A673 (cell line): ENCODE results near the gene SLC38A1. TPM values are rescaled to one million over a fixed set of nuclear protein-coding genes. Genes with fewer than 3 reads are reported as not detected.

Source experiments
- BruUV-seq: library from RNA; stranded (reverse); fragments of 400-500 nt; replicated peaks from 2 replicates; lab custom pipeline; 2021; lab: Mats Ljungman, UMichigan
- CTCF ChIA-PET: fragments of 300-600 bp; sonication (Branson Sonifier 250); formaldehyde crosslinking; loops from one replicate; lab custom pipeline; 2022; ENCODE audit warnings: antibody characterized with exemption; lab: Charles Lee
- POLR2A ChIA-PET: fragments of 300-600 bp; sonication (Branson Sonifier 250); formaldehyde crosslinking; loops from one replicate; lab custom pipeline; 2022; ENCODE audit warnings: antibody characterized with exemption; ENCODE audit not compliant: low non-redundant PET; lab: Charles Lee
- DNase-seq: peaks from one replicate; pipeline ENCODE4 v3.0.0-alpha.2; 2015; ENCODE audit warnings: low spot score
- H3K27ac ChIP-seq: fragments of 200-600 bp; sonication (generic); 2 replicates; pipeline ENCODE4 v1.5.1; 2016; ENCODE audit warnings: mixed run types, low read depth, mild to moderate bottlenecking, mixed read lengths, antibody characterized with exemption, low read length; ENCODE audit not compliant: poor library complexity, severe bottlenecking
- H3K27me3 ChIP-seq: fragments of 200-600 bp; sonication (generic); replicated peaks from 2 replicates; pipeline ENCODE4 v1.6.1; 2017; ENCODE audit warnings: mixed run types, low read depth, mild to moderate bottlenecking, mixed read lengths, antibody characterized with exemption, low read length; ENCODE audit not compliant: insufficient read depth, poor library complexity
- H3K36me3 ChIP-seq: fragments of 200-600 bp; sonication (generic); 2 replicates; pipeline ENCODE4 v1.6.1; 2016; ENCODE audit warnings: mixed run types, mild to moderate bottlenecking, mixed read lengths, antibody characterized with exemption, low read length; ENCODE audit not compliant: insufficient read depth, poor library complexity, severe bottlenecking
- H3K4me1 ChIP-seq: fragments of 200-600 bp; sonication (generic); 2 replicates; pipeline ENCODE4 v1.6.1; 2017; ENCODE audit warnings: mixed run types, mild to moderate bottlenecking, mixed read lengths, antibody characterized with exemption, low read length; ENCODE audit not compliant: insufficient read depth, poor library complexity, severe bottlenecking
- H3K4me3 ChIP-seq: fragments of 200-600 bp; sonication (generic); 2 replicates; pipeline ENCODE4 v1.5.1; 2016; ENCODE audit warnings: low read depth, mixed run types, mild to moderate bottlenecking, mixed read lengths, low read length; ENCODE audit not compliant: poor library complexity, severe bottlenecking
- H3K9me3 ChIP-seq: fragments of 200-600 bp; sonication (generic); 2 replicates; pipeline ENCODE4 v1.6.1; 2016; ENCODE audit warnings: mixed run types, low read depth, mild to moderate bottlenecking, mixed read lengths, antibody characterized with exemption, low read length; ENCODE audit not compliant: poor library complexity, severe bottlenecking
- EZH2 ChIP-seq: fragments of 200-600 bp; sonication (generic); IDR thresholded peaks from 2 replicates; pipeline ENCODE4 v1.6.1; 2017; ENCODE audit warnings: borderline replicate concordance, low read depth, mild to moderate bottlenecking, mixed read lengths, antibody characterized with exemption, low read length; ENCODE audit not compliant: poor library complexity, severe bottlenecking
- intact Hi-C: fragments of 100-400 bp; cut with micrococcal nuclease; formaldehyde crosslinking; loops from one replicate; pipeline ENCODE4 v1.10.0; 2022; ENCODE audit not compliant: unreplicated experiment
- total RNA-seq: library from RNA; stranded (reverse); gene quantifications from 2 replicates; pipeline ENCODE4 v1.2.3, GENCODE V29; 2021
- TF ChIP-seq, protein P1 (sequence below): fragments of 300-800, 200-600 bp; sonication (generic); conservative IDR thresholded peaks from 2 replicates; pipeline ENCODE4 v1.5.1; 2017; ENCODE audit warnings: low read depth, mild to moderate bottlenecking, antibody characterized with exemption, low read length, moderate library complexity, mixed read lengths

SLC38A1 gene
- total RNA-seq, 1 experiment from 2014 or later: 78.9 TPM

DNA sequence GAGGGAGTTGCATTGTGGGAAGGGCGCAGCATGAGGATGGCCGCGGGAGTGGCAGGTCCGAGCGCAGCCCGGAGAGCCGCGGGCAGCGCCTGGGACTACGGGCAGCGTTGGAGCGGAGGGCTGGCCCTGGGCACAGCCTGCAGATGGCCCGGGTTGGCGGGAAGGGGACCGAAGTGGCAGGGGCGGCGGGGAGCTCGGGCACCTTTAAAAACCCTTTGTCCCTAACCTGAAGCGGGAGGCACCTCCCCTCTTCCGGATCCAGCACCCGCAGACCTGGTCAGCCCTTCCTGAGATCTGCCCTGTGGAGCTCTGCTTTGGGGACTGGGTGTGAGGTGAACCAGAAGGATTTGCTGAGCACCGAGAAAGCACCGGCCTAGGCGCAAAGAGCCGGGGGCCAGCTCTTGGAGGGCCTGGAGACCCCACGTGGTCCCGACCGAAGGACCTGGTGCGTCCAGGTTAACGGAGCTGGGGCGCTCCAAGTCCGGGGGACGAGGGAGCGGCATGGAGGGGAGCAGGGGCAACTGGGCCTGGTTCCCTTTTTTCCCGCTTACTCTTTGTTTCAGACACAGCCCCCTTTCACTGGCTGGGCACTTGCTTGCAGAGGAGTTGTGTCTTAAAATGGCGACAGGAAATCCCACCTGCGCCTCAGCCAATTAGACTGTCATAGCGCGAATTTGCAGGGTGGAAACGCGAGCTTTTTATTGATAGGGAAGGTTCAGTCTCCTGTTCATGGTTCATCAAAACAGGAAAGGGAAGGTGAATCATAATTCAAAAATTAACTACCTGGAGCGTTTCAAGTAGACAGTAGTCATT, 792 bp upstream of the SLC38A1 start:
- TF ChIP-seq, protein P1, sequence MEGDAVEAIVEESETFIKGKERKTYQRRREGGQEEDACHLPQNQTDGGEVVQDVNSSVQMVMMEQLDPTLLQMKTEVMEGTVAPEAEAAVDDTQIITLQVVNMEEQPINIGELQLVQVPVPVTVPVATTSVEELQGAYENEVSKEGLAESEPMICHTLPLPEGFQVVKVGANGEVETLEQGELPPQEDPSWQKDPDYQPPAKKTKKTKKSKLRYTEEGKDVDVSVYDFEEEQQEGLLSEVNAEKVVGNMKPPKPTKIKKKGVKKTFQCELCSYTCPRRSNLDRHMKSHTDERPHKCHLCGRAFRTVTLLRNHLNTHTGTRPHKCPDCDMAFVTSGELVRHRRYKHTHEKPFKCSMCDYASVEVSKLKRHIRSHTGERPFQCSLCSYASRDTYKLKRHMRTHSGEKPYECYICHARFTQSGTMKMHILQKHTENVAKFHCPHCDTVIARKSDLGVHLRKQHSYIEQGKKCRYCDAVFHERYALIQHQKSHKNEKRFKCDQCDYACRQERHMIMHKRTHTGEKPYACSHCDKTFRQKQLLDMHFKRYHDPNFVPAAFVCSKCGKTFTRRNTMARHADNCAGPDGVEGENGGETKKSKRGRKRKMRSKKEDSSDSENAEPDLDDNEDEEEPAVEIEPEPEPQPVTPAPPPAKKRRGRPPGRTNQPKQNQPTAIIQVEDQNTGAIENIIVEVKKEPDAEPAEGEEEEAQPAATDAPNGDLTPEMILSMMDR: no peak
- no peak for TF ChIP-seq EZH2
- POLR2A ChIA-PET: interaction anchor here (0.6 kb wide), 2 partner anchors 110 to 450 kb away, joined by 3 read pairs; no protein-coding TSS in a partner anchor
- no TSS peak for BruUV-seq
- intact Hi-C loops: loop anchor here (10.0 kb wide), 1 partner anchor 115 kb away; no protein-coding TSS in a partner anchor
- DNase-seq: no peak
- Histone ChIP-seq H3K4me1 (peaks cover 14% of the 10 kb centered on the region), H3K4me3 (peak overlapping the region; percentile 76), H3K27ac (peak overlapping the region; percentile 73), H3K9me3 (no peaks in the 10 kb centered on the region), H3K27me3 (no peaks in the 10 kb centered on the region), H3K36me3 (no peaks in the 10 kb centered on the region)
- CTCF ChIA-PET: interaction anchor here (0.6 to 0.8 kb wide), 2 partner anchors 30 to 511 kb away, joined by 3 read pairs; no protein-coding TSS in a partner anchor

DNA sequence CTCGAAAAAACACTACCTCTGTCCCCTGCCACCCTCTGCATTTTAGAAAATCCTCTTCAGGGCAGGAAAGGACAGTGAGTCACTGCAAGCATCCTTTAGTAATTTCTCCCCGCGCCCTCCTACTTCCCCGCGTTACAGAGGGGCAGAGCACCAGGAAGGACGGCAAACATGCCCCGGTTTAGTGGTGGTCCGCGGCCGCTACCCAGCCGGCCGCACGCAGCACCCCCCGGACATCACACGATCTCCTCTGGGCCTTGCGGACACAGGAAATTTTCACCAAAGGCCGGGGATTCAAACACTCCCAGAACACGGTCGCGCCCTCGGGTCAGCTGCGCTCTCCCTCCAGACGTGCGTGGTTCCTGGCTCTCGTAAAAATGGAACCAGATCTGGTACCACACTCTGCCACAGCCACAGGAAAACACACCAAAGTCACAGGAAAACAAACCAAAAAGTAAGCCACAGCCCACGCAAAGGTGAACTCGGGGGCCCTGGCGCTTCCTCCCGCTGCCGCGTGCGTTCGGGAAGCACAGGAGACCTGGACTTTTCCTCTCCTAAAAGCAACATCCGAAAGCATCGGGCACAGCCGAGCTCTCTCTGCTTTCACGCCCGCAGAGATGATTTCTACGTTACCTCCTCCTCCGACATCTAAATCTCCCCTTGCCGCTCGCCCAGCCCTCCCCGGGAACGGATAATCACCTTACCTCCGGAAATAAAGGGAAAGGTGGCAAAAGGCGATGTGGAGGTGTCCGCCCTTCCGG, 839 bp downstream of the SLC38A1 start:
- ChIA-PET CTCF (no interaction called here), POLR2A (no interaction called here)
- BruUV-seq: no TSS peak
- no peaks in the 10 kb centered on the region for H3K9me3 ChIP-seq
- no peak for TF ChIP-seq EZH2
- TF ChIP-seq, protein P1: no peak
- H3K36me3 ChIP-seq: no peaks in the 10 kb centered on the region
- peak overlapping the region; percentile 73 for H3K27ac ChIP-seq
- intact Hi-C loops: loop anchor here (10.0 kb wide), 1 partner anchor 113 kb away; no protein-coding TSS in a partner anchor
- peaks cover 17% of the 10 kb centered on the region for H3K4me1 ChIP-seq
- DNase-seq: peak; percentile 38
- H3K27me3 ChIP-seq: no peaks in the 10 kb centered on the region
- peak overlapping the region; percentile 76 for H3K4me3 ChIP-seq

DNA sequence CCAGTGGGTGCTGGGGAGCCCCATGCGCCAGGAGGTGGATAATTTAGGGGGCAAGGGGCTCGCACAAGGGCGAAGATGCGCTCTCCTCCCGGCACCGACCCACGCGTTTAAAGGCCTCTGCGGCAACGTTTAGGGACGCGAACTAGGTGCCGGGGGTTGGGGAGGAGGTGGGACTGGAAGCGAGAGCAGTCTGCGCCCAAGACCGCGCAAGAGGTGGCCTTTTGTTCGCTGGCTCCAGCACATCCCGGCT, 1.3 kb downstream of the SLC38A1 start:
- DNase-seq: peak; percentile 36
- no TSS peak for BruUV-seq
- no peaks in the 10 kb centered on the region for H3K36me3 ChIP-seq
- no peaks in the 10 kb centered on the region for H3K9me3 ChIP-seq
- ChIA-PET POLR2A (no interaction called here), CTCF (no interaction called here)
- TF ChIP-seq, protein P1: no peak
- TF ChIP-seq EZH2: no peak
- H3K27me3 ChIP-seq: no peaks in the 10 kb centered on the region
- peak overlapping the region; percentile 73 for H3K27ac ChIP-seq
- H3K4me1 ChIP-seq: peaks cover 17% of the 10 kb centered on the region
- peak overlapping the region; percentile 76 for H3K4me3 ChIP-seq
- intact Hi-C loops: loop anchor here (10.0 kb wide), 1 partner anchor 113 kb away; no protein-coding TSS in a partner anchor
